GM21786 (cell line): Measurements from ENCODE around the gene CYP2F1.
"Not testable (repeated sequence)": the region's sequence is repeated elsewhere in the genome, so short reads cannot be mapped to it uniquely, and the experiment has no call there.

Experiments used
- ATAC-seq: cut with Tn5 transposase; IDR thresholded peaks from one replicate; pipeline ENCODE4 v1.9.1; 2021; ENCODE audit not compliant: unreplicated experiment

Gene CYP2F1

GRCh38 chr19:41126765-41127203 is 12.6 kb downstream of the CYP2F1 start:
- not testable (repeated sequence) for ATAC-seq

DNA sequence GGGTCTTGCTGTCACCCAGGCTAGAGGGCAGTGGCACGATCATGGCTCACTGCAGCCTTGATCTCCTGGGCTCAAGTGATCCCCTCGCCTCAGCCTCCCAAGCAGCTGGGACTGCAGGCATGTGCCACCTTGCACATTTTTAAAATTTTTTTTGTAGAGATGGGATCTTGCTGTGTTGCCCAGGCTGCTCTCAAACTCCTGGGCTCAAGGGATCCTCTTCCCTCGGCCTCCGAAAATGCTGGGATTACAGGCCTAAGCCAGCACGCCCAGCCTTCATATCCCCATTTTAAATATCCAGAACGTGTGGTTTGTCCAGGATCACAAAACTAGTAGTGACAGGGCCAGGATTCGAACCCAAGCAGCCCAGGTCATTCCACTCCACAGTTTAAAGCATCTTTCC is 13.1 kb downstream of the CYP2F1 start:
- ATAC-seq: not testable (repeated sequence)

DNA sequence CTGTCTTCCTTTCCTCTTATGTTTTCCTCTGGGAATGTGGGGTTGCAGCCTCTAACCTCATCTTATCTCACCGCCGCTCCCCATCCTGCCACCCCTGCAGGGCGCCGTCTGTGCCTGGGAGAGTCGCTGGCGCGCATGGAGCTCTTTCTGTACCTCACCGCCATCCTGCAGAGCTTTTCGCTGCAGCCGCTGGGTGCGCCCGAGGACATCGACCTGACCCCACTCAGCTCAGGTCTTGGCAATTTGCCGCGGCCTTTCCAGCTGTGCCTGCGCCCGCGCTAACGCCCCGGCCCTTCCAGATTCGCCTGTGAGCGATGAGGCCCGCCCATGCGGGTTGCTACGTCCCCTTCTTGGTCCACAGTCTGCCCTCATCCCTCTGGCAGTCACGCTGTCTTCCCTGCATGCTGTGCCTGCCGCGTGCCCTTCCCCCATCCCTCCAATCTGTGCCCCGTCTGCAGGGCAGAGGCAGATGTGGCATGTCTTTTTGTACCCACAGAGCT is 13.6 kb downstream of the CYP2F1 start:
- not testable (repeated sequence) for ATAC-seq

GRCh38 chr19:41128692-41129091 is 14.5 kb downstream of the CYP2F1 start:
- ATAC-seq: no peak

DNA sequence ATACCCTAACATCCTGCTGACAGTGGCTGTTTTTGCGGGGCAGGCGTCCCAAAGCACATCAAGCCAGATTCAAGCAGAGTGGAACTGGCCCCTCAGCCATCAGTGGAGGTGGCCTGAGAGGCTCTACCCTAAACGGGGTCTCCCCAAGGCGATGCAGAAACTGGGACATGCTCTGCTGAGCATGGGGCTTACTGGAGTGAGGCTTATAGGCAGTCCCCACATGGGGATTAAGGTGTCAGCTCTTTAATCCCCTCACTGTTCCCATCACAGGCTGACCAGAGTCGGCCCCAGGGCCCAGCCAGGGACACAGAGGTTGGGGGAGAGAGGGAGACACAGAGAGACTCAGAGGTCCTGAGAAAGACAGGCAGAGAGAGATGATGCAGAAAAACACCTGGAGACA is 17.0 kb downstream of the CYP2F1 start:
- ATAC-seq: no peak

- no peak for ATAC-seq
Measured at GRCh38 chr19:41133260-41133659, 19.0 kb downstream of the CYP2F1 start.

GRCh38 chr19:41134616-41135015 is 20.4 kb downstream of the CYP2F1 start:
- no peak for ATAC-seq

DNA sequence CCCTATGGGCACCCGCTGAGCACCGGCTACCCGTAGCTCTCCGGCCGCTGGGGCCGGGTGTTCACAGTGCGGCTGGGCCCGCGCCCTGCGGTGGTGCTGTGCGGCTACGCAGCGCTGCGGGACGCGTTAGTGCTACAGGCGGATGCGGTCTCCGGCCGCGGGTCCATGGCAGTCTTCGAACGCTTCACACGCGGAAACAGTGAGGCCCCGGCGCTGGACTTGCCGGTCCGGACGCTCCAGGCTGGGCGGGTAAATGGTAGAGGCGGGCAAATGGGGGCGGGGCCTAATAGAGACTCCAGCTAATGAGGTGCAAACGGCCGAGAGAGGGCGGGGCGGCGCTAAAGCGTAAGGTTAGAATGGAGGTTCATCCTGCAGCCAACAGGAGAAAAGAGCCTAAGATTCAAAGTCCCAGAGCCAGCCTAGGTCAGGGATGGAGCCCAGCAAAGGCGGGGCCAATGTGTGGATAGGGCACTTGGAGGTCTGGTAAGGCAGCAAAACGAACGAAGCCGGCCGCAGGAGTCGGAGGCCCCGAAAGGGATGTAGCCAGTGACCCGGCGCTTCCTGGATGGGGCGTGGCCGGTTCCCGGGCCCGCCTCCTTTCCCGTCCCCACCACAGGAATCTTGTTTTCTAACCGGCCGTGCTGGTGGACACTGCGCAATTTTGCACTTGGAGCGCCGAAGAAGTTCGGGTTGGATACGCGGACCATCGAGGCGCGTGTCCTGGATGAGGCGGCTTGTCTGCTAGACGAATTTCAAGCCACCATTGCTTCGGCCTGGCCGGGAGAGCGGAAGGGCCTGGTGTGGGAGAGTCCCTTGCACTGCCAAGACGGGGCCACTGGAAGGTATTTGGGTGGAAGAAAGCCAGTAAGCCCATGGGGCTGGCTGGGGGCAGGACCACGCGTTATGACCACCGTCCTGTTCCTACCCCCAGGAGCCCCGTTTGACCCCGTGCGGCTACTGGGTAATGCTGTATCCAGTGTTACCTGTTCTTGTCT is 21.5 kb downstream of the CYP2F1 start:
- not testable (repeated sequence) for ATAC-seq

DNA sequence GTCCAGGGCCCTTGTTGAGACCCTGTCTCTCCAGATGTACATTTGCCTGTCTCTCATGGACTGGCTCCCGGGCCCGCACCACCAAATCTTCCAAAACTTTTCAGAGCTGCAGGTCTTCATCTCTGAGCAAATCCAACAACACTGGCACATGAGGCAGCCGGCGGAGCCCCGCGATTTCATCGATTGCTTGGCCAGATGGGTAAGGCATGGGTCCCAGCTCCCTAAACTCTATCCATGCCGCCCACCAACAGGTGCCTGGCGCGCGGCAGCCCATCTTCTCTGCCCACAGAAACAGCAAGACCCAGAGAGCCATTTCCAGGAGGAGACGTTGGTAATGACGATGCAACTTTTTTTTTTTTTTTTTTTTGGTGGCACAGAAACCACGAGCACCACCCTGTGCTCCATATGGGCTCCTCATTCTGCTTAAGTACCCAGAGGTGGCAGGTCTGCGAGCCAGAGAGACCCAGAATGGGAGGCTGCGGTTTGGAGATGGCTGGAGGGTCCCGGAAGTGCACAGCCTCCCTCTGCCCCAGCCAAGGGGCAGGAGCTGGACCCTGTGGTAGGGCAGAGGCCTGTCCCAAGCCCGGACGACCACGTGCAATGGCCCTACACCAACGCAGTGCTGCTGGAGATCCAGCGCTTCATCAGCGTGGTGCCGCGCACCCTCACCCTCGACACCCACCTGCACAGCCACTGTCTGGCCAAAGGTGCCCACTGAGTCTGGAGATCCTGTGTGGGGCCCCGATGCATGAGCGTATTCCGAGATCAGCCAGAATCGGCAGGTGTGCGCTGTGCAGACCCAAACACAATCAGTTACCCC is 22.6 kb downstream of the CYP2F1 start:
- no peak for ATAC-seq

- no peak for ATAC-seq
Measured at GRCh38 chr19:41144403-41144802, 30.2 kb downstream of the CYP2F1 start.

DNA sequence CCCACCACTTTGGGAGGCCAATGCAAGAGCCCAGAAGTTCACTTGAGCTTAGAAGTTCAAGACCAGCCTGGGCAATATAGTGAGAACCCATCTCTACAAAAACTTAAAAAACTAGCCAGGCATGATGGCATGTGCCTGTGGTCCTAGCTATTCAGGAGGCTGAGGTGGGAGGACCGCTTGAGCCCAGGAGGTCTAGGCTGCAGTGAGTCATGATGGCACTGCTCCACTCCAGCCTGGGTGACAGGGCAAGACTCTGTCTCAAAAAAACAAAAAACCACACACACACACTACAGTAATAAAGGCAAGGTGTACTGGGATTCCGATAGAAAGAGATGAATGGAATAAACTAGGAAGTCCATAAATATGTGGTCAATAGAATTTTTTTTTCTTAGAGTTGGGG is 35.6 kb downstream of the CYP2F1 start:
- ATAC-seq: no peak

DNA sequence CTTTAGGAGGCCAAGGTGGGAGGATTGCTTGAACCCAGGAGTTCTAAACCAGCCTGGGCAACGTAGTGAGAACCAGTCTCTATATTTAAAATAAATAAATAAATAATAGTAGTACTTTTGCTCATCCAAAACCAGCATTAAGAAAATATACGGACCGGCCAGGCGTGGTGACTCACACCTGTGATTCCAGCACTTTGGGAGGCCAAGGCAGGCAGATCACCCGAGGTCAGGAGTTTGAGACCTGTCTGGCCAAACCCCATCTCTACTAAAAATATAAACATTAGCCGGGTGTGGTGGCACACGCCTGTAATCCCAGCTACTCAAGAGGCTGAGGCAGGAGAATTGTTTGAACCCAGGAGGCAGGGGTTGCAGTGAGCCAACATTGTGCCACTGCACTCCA is 36.8 kb downstream of the CYP2F1 start:
- not testable (repeated sequence) for ATAC-seq

DNA sequence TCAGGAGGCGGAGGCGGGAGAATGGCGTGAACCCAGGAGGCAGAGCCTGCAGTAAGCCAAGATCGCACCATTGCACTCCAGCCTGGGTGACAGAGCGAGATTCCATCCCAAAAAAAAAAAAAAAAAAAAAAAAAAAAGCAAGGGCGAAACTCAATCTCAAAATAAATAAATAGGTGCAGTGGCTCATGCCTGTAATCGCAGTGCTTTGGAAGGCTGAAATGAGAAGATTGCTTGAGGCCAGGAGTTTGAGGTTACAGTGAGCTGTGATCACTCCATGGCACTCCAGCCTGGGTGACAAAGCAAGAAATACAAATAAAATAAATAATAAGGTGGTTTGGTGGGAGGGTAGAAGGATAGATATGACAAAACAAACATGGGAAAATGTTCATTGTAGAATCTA is 39.8 kb downstream of the CYP2F1 start:
- ATAC-seq: no peak

DNA sequence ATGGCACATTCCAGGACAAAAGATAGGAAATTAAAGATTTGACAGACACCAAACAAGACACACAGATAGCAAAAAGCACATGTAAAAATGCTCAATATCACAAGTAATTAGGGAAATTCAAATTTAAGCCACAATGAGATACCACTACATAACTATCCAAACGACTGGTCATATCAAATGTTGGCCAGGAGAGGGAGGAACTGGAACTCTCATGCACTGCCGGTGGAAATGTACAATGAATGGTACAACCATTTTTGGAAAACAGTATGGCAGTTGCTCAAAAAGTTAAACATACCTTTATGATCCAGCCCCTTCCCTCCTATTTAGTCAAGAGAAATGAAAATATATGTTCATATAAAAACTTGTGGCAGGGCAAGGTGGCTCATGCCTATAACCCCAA is 42.0 kb downstream of the CYP2F1 start:
- no peak for ATAC-seq

GRCh38 chr19:41159881-41160280 is 45.6 kb downstream of the CYP2F1 start:
- ATAC-seq: no peak

DNA sequence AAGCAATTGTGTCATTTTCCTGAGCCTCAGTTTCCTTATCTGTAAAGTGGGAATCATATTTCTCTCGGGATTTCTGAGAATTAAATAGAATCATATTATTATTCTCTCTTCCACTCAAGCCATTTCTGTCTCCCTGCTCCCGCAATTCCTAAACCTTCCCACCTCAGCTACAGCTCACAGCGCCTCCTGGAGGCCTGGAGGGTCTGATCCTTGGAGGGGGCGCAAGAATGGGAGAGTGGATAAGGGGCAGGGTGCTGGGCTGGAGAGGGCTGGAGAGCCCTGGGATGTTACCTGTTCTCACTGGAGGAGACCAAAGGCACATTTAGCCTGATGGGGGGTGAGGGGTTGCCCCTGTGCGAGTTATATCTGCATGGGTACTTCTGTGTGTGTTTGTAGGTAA is 47.7 kb downstream of the CYP2F1 start:
- no peak for ATAC-seq

DNA sequence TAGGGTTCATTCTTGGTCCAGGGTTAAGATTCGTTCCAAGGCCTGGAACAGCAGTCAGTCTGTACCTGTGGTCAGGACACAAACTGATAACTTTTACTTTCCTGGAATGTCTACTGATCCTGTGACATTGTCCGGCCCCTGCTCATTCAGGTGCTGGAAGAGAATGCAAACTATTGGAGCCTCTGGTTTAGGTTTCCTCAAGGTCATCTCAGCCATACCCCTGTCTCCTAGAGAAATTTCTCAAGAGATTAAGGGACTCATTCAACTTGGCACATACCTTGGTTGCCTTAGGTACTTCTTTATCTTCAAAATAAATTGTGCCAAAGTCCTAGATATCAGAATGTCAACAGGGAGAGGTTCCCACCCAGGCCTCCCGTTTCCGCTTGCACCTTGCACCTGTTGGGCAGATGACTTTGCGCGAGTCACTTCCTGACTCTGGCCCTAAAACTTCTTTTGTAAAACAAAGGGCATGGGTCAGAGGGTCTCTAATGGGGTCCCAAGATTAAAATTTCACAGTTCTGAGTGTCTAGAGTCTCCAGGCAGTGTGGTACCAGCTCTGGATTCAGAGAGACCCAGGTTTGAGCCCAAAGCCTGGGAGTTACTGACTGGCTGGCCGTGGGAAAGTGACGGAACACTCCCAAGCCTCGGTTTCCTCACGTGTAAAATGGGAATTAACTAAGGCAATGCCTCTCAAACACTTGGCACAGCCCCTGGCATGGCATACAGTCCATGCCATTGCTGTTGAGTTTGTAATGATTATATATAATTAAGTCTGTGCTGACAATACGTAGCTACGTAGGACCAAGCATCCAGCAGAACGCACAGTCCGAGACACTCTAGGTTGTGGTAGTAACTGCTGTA is 52.9 kb downstream of the CYP2F1 start:
- no peak for ATAC-seq

DNA sequence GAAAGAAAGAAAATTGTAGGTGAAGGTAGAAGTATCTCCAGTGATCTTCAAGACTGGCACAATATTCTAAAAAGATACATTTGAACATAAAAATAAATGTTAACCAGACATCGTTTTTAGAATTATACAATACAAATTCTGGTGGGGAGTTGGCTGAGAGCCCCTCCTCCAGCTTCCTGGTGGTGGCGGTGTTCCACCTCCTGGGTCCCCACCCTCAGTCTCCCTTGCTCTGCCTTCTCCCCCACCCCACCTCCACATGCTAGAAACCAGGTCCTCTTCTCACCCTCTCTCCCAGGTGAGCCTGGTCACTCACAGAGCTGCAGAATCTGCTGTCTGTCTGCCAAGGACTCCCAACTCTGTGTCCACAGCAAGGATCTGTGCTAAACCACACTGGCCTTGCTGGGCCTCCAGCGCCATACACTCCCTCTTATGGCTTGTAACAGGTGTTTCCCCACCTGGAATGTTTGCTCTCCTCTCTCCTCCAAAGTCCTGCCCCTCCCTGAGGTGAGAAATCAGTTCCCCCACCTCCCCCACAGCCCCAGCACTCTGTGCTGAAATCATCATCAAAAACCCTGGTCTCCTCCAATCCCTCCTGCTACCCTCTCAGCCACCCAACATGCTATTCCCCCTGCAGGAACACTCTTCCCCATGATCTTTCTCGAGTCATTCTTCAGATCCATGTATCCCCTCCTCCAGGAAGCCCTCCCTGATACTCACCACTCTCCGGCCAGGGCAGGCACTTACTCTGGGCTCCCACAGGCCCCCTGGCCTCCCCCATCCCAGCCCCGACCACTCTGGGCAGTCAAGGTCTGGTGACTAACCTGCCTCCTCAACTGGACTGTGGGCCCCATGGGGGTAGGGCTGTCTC is 58.3 kb downstream of the CYP2F1 start:
- ATAC-seq: no peak

DNA sequence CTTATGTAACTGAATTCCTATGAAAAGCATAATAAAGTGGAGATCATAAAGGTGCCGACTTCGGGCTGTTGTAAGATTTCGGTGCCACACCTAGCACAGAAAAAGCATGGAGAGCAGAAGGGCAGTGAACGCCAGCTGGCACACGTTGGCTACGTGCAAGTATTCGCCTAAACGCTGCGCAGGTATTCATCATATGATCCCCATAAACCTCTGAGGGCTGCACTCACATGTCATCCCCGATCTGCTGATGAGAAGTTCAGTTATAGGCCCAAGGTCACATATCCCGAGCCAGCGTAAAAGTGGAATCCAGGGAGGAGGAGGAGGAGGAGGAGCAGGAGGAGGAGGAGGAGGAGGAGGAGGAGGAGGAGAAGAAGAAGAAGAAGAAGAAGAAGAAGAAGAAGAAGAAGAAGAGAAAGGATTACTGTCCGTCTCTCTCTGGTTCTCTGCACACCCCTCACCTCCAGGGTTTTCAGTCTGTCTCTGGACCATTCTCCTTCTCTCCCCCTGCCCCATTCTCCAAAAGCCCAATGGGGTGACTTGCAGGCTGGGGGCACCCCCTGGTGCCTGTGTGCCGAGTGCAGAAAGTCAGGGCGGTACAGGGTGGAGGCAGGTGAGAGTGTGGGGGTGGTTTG is 60.2 kb downstream of the CYP2F1 start:
- no peak for ATAC-seq
